SK-N-SH (cell line): ENCODE results near the gene MTUS2. TPM values are rescaled to one million over a fixed set of nuclear protein-coding genes. Genes with fewer than 3 reads are reported as not detected.

Experiments used
- CTCF ChIA-PET: fragments of 300-600, 350-600 bp; formaldehyde crosslinking; extraction: SDS; loops from one replicate; lab custom pipeline; 2021; lab: Yijun Ruan, JAX
- POLR2A ChIA-PET: fragments of 350-600 bp; sonication (Branson Sonifier 250); formaldehyde crosslinking; extraction: SDS; loops from one replicate; lab custom pipeline; 2020; ENCODE audit warnings: antibody characterized with exemption, inconsistent platforms; lab: Yijun Ruan, JAX
- DNase-seq: peaks from one replicate; pipeline ENCODE4 v3.0.0; 2012
- H2AFZ ChIP-seq: fragments of 200-600 bp; sonication (generic); 2 replicates; pipeline ENCODE4 v1.8.1; 2016; ENCODE audit warnings: antibody characterized with exemption, mild to moderate bottlenecking, low read depth
- H3F3A ChIP-seq: fragments of 200-600 bp; sonication (generic); replicated peaks from 2 replicates; pipeline ENCODE3; 2016; ENCODE audit warnings: antibody characterized with exemption, mild to moderate bottlenecking; ENCODE audit not compliant: insufficient read depth
- H3K27ac ChIP-seq, 2 experiments: fragments of 200-500 bp in 1 of 2; fragments of 200-600 bp in 1 of 2; sonication (Bioruptor generic) in 1 of 2; sonication (generic), shearing (Covaris generic) in 1 of 2; 2 replicates each; pipeline versions ENCODE4 v1.5.1 to v1.6.1; 2014 to 2016; ENCODE audit warnings: low read depth in 2 of 2, inconsistent platforms in 1 of 2, low read length in 1 of 2, mild to moderate bottlenecking in 1 of 2, mixed read lengths in 1 of 2
- H3K27me3 ChIP-seq: fragments of 200-600 bp; sonication (generic), shearing (Covaris generic); 2 replicates; pipeline ENCODE4 v1.6.1; 2016; ENCODE audit warnings: mixed run types; ENCODE audit not compliant: insufficient read depth
- H3K36me3 ChIP-seq, 2 experiments: fragments of 200-500 bp in 1 of 2; fragments of 200-600 bp in 1 of 2; sonication (Bioruptor generic) in 1 of 2; sonication (generic) in 1 of 2; replicated peaks in 1 of 2; 2 replicates each; pipeline versions ENCODE3 to v1.5.1; 2014 to 2016; ENCODE audit warnings: low read length in 1 of 2, mild to moderate bottlenecking in 1 of 2; ENCODE audit not compliant: insufficient read depth in 2 of 2, control insufficient read depth in 1 of 2
- H3K4me1 ChIP-seq, 2 experiments: fragments of 200-500 bp in 1 of 2; fragments of 200-600 bp in 1 of 2; sonication (Bioruptor generic) in 1 of 2; sonication (generic), shearing (Covaris generic) in 1 of 2; 2 replicates each; pipeline versions ENCODE4 v1.5.1 to v1.6.1; 2014 to 2016; ENCODE audit warnings: low read depth in 1 of 2, low read length in 1 of 2, mixed run types in 1 of 2; ENCODE audit not compliant: insufficient read depth in 2 of 2, control insufficient read depth in 1 of 2
- H3K4me2 ChIP-seq: fragments of 200-600 bp; sonication (generic), shearing (Covaris generic); 2 replicates; pipeline ENCODE4 v1.6.1; 2017; ENCODE audit warnings: mixed run types
- H3K4me3 ChIP-seq, 2 experiments: fragments of 200-500 bp in 1 of 2; fragments of 200-600 bp in 1 of 2; sonication (Bioruptor generic) in 1 of 2; sonication (generic), shearing (Covaris generic) in 1 of 2; 2 replicates each; pipeline versions ENCODE4 v1.5.1 to v1.8.1; 2014 to 2016; ENCODE audit warnings: low read depth in 2 of 2, inconsistent platforms in 1 of 2, low read length in 1 of 2, mild to moderate bottlenecking in 1 of 2, mixed read lengths in 1 of 2, moderate library complexity in 1 of 2
- H3K79me2 ChIP-seq: fragments of 200-600 bp; sonication (generic); 2 replicates; pipeline ENCODE4 v1.8.1; 2017; ENCODE audit warnings: mild to moderate bottlenecking; ENCODE audit not compliant: insufficient read depth
- H3K9ac ChIP-seq: fragments of 200-600 bp; sonication (generic); 2 replicates; pipeline ENCODE4 v1.6.1; 2017; ENCODE audit warnings: mixed run types
- H3K9me2 ChIP-seq: fragments of 200-600 bp; sonication (generic); 2 replicates; pipeline ENCODE4 v1.6.1; 2017; ENCODE audit warnings: mixed run types
- H3K9me3 ChIP-seq: fragments of 200-600 bp; sonication (generic); 2 replicates; pipeline ENCODE4 v1.6.1; 2017; ENCODE audit warnings: mixed run types, mild to moderate bottlenecking, moderate library complexity
- H4K20me1 ChIP-seq: fragments of 200-600 bp; sonication (generic); 2 replicates; pipeline ENCODE4 v1.6.1; 2017; ENCODE audit warnings: mild to moderate bottlenecking, mixed run types; ENCODE audit not compliant: insufficient read depth
- EP300 ChIP-seq, 2 experiments: IDR thresholded peaks; 2 replicates each; pipeline versions ENCODE4 v1.4.0 to v1.6.1; 2012; ENCODE audit warnings: borderline replicate concordance in 1 of 2, low read depth in 1 of 2, low read length in 1 of 2
- FOXM1 ChIP-seq: IDR thresholded peaks from 2 replicates; pipeline ENCODE4 v1.4.0; 2012; ENCODE audit warnings: low read depth, mild to moderate bottlenecking
- GATA2 ChIP-seq: sonication (generic); formaldehyde crosslinking; IDR thresholded peaks from 2 replicates; pipeline ENCODE4 v1.5.0; 2020; ENCODE audit warnings: mild to moderate bottlenecking, missing genetic modification reagents
- PBX3 ChIP-seq: IDR thresholded peaks from 2 replicates; pipeline ENCODE4; 2012
- TAF1 ChIP-seq: IDR thresholded peaks from 2 replicates; pipeline ENCODE4 v1.6.1; 2012; ENCODE audit warnings: low read depth, mild to moderate bottlenecking, low read length, moderate library complexity, borderline replicate concordance
- TCF12 ChIP-seq: IDR thresholded peaks from 2 replicates; pipeline ENCODE4 v1.4.0; 2012
- YY1 ChIP-seq: IDR thresholded peaks from 2 replicates; pipeline ENCODE4 v1.4.0; 2012; ENCODE audit warnings: low read depth, mild to moderate bottlenecking
- WGBS: methylation state at CpG from one replicate; pipeline ENCODE4 v1.1.6; 2017; ENCODE audit warnings: low lambda C conversion rate; 5-methylcytosine and 5-hydroxymethylcytosine counted together
- polyA plus RNA-seq, 3 experiments: library from polyadenylated mRNA; depleted of rRNA; stranded (reverse); fragments of >200 nt; gene quantifications; 2 replicates each; pipeline ENCODE4 v1.2.3, GENCODE V29; 2012

The MTUS2 gene
- polyA plus RNA-seq, 1 of the 3 experiments (the other 2 are of a cell fraction) = 1.7 TPM

- Histone ChIP-seq H2AFZ (no peak overlapping the region), H3K9me2 (no peaks in the 10 kb centered on the region), H3K4me3 (peak overlapping the region; percentile 27 to 51; a peak in 2 of 4 replicates), H3K4me2 (peak overlapping the region; percentile 88; the same call in 1 of the 2 replicates), H3K27ac (no peak overlapping the region), H3K36me3 (no peaks in the 10 kb centered on the region), H3K4me1 (peaks cover 8 to 9% of the 10 kb centered on the region in 2 experiments; a peak in 3 of 4 replicates), H3K27me3 (peaks cover 9% of the 10 kb centered on the region; the same call in 1 of the 2 replicates), H3K9me3 (no peaks in the 10 kb centered on the region), H4K20me1 (no peaks in the 10 kb centered on the region), H3K79me2 (no peaks in the 10 kb centered on the region), H3K9ac (no peak overlapping the region), H3F3A (peaks cover 9% of the 10 kb centered on the region)
- TF ChIP-seq TAF1 = no peak
- TF ChIP-seq YY1 = no peak
- TF ChIP-seq FOXM1 = no peak
- CTCF ChIA-PET = no interaction called here
- no peak for DNase-seq
- 86% methylated on average over 2 of the region's 2 CpGs for WGBS
- POLR2A ChIA-PET = no interaction called here
These were observed 609.3 kb downstream of the MTUS2 start for GRCh38 chr13:29429286-29429900.

DNA sequence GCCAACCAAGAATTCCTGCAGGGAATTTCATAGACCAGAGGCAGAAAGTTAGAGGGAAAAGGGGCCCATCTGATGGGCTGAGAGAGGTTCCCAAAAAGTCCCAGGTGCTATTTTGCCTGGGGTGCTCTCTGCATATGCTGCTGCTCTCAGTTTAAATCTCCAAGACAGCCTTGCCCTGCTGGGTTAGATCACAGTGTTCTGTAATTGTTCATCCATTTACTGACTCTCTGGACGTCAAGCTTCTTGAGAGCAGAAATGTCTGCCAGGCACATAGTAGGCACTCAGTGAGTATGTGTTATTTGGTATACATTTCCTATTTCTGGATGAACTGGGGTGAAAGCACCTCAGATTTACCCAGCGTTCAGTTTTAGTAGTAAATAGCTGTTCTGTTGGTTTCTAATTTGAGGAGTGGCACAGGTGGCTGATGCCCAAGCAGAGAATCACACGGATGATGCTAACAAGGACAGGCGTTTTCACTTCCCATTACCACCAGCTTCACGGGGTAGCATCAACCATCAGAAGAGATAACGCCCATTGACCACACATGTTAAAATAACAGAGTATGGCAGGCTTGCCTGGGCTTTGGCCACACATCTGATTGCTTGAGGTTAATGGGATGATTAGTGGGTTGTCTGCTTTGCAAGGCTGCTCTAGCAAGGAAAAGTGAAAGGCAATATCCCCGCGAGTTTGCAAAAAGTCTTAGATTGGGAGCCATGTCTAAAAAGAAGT, 614.2 kb downstream of the MTUS2 start:
- CTCF ChIA-PET = interaction anchor here (0.7 to 3.2 kb wide), 9 partner anchors 10 to 412 kb away, joined by 3 to 8 read pairs (median 3); no protein-coding TSS in a partner anchor
- TF ChIP-seq PBX3 = peak; percentile 40; the same call in 1 of the 2 replicates
- peak; percentile 29; the same call in 1 of the 2 replicates for TF ChIP-seq GATA2 (CRISPR knock-in tag)
- no peak for TF ChIP-seq TCF12
- TF ChIP-seq EP300 (IDR thresholded peaks at IDR 0.05; ENCODE audit: borderline replicate concordance in 1 of 2, low read depth in 1 of 2, low read length in 1 of 2) = peak in 1 of 2 experiments; percentile 23; a peak in 1 of 4 replicates
- H3K9ac ChIP-seq = peak overlapping the region; percentile 45; the same call in 1 of the 2 replicates

More for the DNA sequence above, 614.2 kb downstream of the MTUS2 start:
- Histone ChIP-seq H3K79me2 (no peaks in the 10 kb centered on the region), H3K36me3 (no peaks in the 10 kb centered on the region), H2AFZ (peak overlapping the region; percentile 58; the same call in 1 of the 2 replicates), H3K27ac (peak overlapping the region; percentile 76 to 92), H3K27me3 (no peaks in the 10 kb centered on the region), H3F3A (peaks cover 32% of the 10 kb centered on the region), H3K4me1 (peaks cover 23 to 24% of the 10 kb centered on the region in 2 experiments), H3K9me2 (no peaks in the 10 kb centered on the region), H4K20me1 (no peaks in the 10 kb centered on the region), H3K4me2 (peak overlapping the region; percentile 61), H3K9me3 (no peaks in the 10 kb centered on the region), H3K4me3 (peak overlapping the region in 1 of 2 experiments; percentile 9; a peak in 2 of 4 replicates)
- POLR2A ChIA-PET = no interaction called here
- WGBS = 60% methylated on average over 8 of the region's 8 CpGs
- DNase-seq = peak; percentile 21
